ENCODE measurements around the gene PYROXD2.

PYROXD2 gene

DNA sequence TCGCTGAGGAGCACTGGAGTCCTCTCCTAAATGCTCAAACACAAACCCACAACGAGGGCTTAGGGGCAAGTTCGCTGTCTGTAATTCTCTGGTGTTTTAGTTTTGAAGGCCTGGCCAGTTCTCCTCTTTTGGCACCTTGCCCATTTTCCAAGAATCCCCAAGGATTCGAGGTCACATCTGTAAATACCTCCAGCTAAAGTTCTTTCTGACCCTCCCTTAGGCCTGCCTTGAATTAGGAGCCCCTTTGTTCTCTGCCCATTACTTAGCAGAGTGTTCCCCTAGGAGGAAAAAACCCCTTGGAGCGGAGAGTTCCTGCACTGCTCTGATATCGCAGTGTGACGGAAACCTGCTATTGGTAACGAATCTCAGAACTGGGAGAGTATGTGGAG, 743 bp upstream of the PYROXD2 start:
- peak; percentile 23 to 34 for DNase-seq (ENCODE audit: low read depth in 2 of 2)

DNA sequence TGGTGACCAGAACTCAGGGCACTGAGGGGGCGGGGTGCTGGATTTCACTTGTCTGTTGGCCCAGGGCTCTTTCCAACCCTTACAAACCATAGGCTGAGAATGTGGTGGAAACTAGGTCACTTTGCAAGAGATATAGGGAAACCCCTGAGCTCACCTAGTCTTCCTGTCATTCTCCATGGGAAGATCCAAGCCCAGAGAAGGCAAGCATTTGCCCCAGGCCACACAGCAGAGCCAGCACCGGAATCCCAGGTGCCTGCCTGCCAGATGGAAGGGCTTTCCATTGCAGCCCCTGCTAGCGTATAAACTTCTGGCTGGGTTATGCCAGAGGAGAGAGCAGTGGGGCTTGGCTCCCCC, 427 bp downstream of the PYROXD2 start:
- no peak for DNase-seq (ENCODE audit: low read depth in 2 of 2)

DNA sequence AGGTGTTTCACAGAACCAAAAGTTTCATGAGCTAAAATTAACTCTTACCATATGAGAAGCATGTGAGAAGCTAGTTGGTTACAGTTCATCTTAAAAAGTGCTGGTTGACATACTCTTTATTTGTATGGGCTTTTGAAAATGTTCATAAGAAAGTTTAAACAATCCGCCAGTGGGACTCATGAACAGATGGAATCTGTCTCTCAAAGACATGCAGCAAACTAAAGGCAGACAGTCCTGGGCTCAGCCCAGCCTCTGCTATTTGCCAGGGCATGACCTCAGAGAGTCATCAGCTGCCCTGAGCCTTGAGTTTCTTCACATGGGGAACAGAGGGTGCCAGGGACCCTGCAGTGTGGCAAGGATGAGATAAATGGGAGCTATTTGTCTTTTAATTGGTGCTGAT, 3.2 kb downstream of the PYROXD2 start:
- DNase-seq (ENCODE audit: low read depth in 2 of 2): no peak

DNA sequence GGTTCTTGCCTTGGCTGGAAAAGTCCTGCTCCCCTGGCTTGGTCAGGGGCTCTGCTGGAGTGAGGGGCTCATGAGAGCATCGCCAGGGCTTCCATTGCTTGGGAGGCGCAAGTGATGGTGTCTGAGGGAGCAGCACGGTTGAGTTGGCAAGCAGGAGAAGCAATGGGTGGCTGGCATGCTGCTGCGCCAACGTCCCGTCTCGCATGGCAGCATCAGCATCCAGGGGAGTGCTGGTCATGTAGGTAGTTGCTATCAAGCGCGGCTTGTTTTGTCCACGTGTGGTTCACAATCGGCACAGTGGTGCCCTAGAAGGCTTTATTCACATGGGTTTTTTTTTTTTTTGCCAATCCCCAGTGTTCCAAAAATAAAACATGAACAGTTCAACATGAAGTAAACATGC, 3.8 kb downstream of the PYROXD2 start:
- DNase-seq (ENCODE audit: low read depth in 2 of 2): no peak

DNA sequence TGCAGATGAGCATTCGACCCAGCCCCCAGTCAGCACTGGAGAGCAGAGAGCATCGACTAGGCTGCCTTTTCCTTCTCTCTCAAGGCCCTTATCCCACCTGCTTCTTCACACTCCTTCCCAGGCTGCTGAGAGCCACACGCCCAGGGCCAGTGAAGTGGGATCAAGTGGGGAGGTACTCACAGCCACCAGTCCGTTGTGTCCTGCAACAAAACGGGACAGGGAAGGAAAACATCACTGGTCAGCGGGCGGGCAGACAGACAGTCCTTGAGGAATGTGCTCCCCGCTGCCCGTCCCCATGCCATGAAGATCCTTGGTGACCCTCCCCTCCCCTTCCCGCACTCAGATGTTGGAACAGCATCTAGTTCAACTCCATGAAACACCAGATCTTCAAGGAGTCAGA, 4.2 kb downstream of the PYROXD2 start:
- no peak for DNase-seq (ENCODE audit: low read depth in 2 of 2)

DNA sequence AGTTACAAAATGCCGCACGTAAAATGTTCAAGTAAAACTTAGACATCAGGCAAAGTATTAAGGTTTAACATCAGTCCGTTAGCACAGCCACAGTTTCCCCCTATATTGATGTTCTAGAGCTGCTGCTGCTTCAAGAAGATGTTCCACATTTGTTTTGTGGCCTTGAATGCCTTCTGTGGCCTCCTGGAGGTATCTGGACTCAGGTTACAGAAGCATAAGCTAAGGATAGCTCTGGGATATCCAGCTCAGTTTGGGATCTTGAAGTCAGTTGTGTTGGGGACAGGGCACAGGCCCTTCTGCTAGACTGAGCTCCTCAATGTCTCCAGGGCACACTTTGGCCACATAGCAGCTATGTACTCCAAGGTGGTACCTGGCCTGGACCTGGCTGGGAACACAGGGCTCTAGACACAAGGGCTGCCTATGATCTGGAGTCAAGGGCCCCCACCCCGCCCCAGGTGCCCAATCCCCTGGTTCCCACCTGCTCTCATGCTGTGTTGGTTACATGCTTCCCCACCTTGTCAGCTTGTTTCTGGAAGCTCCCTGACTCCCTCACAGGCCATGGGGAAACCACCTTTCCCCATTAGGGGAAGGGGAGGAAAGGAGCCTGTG, 4.7 kb downstream of the PYROXD2 start:
- DNase-seq (ENCODE audit: low read depth in 2 of 2): no peak

DNA sequence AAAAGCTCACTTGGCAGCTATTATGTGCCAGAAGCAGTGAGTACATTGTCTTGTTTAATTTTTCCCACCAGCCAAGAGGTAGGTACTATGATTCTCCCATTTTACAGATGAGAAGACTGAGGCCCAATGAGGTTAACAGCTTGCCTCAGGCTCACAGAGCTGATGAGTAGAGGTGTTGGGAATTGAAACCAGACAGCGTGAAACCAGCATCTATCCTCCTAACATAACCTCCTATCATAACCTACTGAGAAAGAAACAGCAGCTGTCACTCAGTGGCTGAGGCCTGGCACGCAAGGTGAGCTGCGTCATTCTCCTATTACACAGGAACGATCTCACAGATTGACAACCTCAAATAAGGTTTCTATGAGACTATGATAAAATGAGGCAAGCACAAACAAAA, 6.2 kb downstream of the PYROXD2 start:
- DNase-seq (ENCODE audit: low read depth in 2 of 2): no peak

DNA sequence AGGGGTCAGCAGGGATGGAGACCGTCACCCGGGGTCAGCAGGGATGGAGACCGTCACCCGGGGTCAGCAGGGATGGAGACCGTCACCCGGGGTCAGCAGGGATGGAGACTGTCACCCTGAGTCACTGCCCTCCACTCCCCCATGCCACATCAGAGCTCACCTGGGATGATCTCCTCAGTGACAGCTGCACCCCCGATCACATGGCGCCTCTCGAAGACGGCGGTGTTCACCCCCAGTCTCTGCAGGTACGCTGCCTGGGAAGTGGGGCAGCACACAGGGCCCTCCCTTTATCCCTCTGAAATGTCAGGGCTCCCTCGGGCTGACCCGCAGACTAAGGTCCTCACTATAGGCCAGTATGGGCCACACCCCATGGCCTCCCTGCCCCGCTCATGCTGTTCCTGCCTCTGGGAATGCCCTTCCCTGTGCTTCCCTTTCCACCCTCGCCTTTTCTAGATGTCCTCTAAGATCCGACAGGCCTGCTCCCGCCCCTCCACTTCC, 7.2 kb downstream of the PYROXD2 start:
- no peak for DNase-seq (ENCODE audit: low read depth in 2 of 2)

DNA sequence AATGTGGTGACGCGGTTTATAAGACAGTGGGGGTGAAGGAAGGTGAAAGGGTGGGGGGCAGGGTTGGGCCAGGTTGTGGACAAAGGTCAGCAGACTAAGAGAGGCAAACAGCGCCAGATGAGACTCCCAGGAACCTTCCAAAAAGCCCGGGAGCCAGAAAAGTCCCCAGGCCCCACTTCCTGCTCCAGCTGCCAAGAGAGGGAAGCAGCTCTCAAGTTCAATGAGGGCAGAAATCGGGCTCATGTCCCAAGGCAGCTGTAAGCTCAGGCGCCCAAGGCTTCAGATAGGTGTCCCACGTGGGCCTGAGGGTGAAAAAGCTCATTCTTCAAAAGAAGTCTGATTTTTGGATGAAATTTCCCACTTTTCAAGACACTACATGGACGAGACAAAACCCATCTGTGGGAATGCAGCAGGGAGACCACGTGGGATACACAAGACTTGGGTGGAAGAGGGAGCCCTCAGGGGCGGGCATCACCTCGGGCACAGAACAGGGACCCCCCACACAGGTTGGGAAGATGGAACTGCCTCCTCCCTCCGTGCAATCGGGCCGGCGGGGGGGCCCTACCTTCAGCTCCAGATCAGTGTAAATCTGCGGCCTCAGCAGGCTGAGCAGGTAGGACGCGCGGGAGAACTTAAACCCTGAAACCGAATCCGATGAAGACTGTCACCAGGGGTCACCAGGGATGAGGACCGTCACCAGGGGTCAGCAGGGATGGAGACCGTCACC, 7.8 kb downstream of the PYROXD2 start:
- no peak for DNase-seq (ENCODE audit: low read depth in 2 of 2)

DNA sequence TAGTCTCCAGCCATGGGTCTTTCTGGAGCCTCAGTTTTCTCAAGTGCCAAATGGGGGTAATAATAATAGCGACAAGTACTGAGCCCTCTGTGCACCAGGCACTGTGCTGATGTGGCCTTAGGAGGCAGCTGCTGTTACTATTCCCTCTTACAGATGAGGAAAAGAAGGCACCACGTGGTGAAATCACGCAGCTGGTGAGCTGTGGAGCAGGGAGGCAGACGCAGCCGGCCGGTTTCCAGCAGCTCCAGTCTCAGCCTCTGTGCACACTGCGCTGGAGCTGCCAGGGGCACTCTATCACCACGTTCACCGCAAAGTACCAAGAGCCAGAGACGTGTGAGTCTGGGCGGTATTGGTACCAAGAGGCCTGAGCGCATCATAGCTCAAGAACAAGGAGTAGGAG, 9.6 kb downstream of the PYROXD2 start:
- no peak for DNase-seq (ENCODE audit: low read depth in 2 of 2)

DNA sequence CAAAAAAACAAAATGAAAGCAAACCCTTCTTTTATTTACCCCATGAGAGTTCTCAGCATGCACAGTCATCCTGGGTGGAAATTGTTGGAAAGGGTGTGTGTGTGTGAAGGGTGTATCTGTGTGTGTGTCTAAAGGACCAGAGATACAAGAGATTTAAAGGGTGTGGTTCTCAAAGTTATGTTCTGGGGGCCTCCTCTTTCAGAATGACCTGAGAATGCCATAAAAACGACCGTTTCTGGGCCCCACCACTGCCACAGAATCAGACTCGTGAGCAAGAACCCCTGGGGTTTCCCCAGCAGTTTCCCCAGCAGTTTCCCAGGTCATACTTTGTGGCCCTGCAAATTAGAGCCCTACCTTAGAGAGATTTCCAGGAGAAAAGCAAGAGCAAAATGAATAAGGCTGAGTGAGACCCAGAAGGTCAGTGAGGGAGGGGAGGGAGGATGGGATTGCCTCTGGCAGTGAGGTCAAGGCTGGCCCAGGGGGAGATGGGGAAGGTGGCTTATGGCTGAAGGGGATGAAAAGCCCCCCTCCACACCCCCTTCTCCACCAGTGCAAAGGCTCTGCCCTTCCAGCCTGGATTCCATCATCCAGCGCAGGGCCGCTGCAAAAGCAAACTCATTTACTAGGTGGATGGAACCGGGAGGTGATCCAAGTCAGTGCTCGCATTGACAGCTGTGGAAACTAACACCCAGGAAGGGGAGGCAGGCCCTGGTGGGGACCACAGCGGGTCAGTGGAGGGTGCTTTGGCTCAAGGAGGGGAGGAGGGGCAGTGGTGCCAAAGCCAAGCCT, 10.2 kb downstream of the PYROXD2 start:
- peak; percentile 43 to 46 for DNase-seq (ENCODE audit: low read depth in 2 of 2)

DNA sequence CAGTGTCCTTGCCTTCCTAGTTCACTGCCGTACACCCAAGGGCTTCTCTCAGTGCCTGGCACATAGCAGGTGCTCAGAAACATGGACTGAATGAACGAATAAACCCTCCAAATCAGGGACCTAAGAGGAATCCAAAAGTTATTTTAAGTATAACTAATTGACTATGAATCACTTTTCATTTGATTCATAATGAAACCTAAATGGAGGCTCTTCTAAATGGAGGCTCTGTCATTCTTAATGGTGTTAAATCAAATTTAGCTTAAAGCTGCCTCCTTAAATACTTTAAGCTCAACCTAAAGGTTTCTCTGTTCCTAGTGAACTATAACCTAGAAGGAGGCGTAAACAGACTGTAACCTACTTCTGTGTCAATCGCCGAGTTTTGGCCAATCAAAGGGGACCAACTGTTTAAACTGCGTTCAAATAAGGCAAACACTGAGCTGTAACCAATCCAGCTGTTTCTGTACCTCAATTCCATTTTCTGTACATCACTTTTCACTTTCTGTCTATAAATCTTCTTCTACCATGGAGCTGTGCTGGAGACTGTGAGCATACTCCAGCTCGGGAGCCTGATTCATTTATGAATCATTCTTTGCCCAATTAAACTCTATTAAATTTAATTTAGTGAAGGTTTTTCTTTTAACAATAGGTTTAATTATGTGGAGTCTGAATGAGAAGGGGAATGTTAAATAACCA, 11.0 kb downstream of the PYROXD2 start:
- peak; percentile 40 to 49 for DNase-seq (ENCODE audit: low read depth in 2 of 2)

DNA sequence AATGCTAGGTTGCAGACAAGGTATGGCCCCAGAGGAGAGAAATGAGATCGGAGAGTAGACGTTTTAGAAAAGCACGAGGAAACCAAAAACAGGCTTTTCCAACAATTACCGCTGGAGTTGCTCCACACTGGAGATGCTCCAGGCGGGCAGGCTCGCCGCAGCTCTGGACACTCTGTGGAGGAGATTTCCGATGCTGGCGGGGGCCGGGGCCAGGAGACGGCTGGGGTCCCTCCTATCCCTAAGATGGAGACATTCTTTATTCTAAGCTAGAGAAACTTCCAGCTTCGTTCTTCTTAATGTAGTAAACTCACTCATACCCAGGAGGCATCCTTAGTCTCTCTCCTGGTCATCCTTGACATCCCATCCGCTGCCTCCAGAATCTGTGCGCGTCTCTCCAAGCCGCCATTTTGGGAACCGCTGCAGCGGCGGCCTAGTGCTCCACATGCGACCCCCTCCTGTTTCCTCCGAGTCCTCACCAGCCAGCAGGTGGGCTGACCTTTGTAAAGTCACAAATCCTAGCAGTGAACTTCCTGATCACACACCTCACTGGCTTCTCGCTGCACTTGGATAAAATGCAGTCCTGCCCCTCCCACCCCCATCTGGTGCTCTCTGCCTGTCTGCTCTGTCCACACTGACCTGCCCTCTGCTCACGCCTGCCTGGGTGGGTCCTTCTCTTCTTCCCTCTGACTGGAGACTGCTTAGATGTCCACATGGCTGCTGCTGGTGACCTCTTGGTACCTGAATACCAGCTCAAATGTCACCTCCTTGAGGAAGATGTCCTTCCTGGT, 11.9 kb downstream of the PYROXD2 start:
- DNase-seq (ENCODE audit: low read depth in 2 of 2): no peak

DNA sequence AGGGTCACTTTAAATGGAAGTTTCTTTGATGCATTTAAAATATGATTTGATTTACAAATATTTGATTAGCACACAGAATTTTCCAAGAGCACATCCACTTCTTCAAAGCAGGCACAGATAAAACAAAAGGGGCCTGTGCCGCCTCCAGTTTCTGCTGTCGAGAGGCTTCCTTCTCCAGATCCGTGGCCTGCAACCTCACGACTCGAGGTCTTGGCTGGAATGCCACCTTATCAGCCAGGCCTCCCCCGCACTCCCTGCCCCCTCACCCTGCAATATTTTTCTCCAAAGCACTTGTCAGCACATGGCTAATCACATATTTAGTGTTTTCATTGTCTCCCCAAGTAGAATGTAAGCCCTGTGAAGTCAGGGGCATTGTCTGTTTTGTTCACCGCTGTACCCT, 12.5 kb downstream of the PYROXD2 start:
- DNase-seq (ENCODE audit: low read depth in 2 of 2): no peak

DNA sequence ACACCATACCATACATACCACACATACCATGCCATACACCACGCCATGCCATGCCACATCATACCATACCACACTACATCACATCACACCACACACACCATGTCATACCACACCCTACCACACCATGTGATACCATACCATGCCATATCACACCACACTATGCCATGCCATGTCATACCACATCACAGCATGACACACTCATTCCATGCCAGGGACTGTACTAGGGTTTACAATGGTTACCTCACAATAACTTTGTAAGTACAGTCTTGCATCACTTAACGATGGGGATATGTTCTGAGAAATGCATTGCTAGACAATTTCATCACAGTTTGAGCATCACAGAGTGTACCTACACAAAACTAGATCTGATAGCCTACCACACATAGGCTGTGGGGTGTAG, 14.5 kb downstream of the PYROXD2 start:
- DNase-seq (ENCODE audit: low read depth in 2 of 2): no peak

DNA sequence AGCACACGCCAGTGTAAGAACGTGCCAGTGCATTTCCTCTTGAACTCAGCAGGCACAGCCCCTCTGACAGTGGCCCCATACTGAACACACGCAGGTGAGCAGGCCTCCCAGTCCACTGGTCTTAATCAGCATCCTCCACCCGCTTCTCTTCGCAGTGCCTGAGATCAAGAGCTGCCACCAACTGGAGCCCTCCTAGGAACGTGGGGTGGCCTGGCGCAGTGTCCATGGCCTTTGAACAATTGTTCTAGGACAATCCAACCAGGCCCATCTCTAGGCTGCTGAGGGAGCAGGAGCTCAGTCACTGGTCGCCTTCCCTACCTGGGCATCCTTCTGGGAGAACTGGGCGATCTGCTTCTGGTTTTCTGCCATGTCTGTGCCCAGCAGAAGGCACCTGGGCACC, 15.2 kb downstream of the PYROXD2 start:
- DNase-seq (ENCODE audit: low read depth in 2 of 2): no peak

DNA sequence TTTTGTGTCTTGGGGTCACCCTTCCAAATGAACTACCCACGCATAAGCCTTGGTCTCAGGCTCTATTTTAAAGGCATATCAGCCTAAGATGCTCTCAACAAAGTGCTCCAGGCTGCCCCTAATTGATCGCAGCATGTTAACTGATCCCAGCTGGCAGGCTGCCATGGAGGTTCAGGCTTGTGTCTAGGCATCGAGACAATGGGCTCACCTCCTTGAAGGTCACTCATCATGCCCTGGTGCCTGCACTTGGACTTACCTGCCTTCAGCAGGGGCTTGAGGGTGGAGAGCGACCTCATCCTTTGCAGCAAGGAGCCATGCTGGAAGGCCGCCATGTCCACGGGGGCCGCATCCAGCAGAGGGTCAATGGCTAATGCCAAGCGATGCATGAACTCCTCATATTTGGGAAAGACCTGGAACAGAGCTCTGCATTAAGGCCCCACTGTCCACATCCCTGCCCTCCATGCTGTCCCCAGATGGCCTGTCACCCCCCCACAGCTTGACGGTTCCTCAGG, 17.8 kb downstream of the PYROXD2 start:
- no peak for DNase-seq (ENCODE audit: low read depth in 2 of 2)

DNA sequence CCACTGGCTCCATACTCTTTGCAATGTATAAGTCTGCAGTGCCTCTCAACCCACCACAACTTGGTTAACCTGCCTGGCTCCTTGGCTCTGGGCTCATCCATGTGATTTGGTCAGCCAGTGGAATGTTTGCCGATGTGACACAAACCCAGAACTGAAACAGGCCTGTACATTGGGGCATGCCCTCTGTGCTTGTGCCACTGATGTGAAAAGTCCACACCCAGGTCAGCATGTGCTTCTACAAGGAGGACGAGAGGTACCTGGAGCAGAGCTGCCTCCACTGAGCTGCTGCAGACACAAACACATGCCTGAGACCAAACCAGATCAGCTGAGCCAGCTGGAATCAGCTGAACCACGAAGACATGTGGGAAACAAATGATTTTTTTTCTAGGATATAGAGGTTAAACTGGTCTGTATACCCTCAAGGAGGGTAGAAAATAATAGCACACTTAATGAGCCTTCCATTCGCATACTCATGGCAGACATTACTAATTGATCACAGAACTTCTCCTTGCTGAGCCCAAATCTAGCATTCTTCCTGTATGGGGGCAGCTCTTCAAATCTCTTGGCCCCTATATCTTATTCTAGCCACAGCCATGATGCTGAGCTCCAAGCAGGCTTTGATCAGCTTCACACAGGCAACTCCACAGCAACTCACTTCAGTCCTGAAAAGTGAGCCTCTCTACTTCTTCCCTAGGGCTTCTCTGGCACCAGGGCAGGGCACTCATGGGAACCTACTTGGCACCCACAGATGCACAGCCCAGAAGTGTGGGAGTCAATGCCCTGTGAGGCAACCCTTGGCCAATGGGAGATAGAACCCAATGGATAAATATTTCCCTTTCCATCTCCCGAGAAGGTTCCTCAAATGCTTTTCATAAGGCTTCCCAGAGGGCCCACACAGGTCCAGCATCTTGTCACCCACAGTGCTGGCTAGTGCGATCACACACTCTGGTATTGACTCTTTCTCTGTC, 18.6 kb downstream of the PYROXD2 start:
- no peak for DNase-seq (ENCODE audit: low read depth in 2 of 2)

DNA sequence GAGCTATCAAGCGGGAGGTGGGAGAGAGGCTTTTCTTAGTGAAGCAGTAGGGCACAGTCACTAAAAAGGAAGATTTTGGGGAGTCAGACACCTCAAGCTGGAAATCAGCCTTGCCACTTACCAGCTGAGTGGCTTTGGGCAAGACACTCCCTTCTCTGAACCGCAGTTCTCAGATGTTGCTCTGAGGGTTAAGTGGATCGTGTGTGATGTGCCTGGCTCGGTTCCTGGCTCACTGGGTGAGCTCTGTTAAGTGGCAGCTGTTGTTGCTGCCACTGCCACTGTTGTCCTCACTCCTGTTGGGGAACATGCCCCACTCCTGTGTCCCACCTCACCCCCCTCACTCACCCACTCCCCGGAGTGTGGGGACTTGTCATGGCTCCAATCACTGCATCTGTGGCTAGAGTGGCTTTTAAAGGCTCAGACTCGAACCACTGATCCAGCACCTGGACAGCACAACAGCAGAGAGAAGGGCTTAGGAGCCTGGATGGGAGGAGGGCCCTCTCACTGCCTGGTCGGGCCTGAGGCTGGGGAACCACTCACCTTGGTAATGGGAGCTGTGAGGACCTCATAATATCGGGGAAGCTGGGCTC, 20.0 kb downstream of the PYROXD2 start:
- DNase-seq (ENCODE audit: low read depth in 2 of 2): no peak

DNA sequence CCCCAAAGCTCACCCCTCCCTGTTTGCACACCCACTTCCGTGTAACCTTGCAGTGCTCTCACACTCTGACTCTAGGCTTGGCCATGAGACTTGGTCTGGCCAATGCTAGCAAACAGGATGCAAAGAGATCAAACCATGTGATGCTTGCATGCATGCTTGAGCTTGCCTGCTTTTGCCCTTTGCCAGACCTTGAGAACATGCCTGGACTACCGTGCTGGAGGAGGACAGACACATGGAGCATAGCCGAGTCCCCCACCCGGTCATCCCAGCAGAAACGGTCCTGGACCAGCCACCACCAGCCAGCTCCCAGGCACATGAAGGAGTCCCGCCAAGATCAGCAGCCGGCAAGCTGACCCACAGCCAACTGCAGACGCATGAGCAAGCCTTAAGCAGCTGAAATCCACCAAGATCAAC, 23.4 kb downstream of the PYROXD2 start:
- no peak for DNase-seq (ENCODE audit: low read depth in 2 of 2)
